WTC11 (cell line): ENCODE results near the gene SLC25A22. TPM values are rescaled to one million over a fixed set of nuclear protein-coding genes. Genes with fewer than 3 reads are reported as not detected.

Experiments used
- ATAC-seq: fragments of 200-7000 bp; cut with Tn5 transposase; 2 replicates; pipeline ENCODE4 v1.10.0; 2021; ENCODE audit warnings: mild to moderate bottlenecking, moderate library complexity
- CTCF ChIA-PET: fragments of 300-600 bp; sonication (Branson Sonifier 250); formaldehyde crosslinking; loops from one replicate; lab custom pipeline; 2021; ENCODE audit warnings: antibody characterized with exemption; lab: Charles Lee
- POLR2A ChIA-PET: fragments of 350-600 bp; sonication (Branson Sonifier 250); formaldehyde crosslinking; loops from one replicate; lab custom pipeline; 2021; ENCODE audit warnings: antibody characterized with exemption; lab: Charles Lee
- DNase-seq: peaks from one replicate; pipeline ENCODE4 v3.0.0; 2021; ENCODE audit warnings: low spot score
- H3K27ac Mint-ChIP-seq: 2 replicates; pipeline ENCODE4 v1.8.0; 2021; ENCODE audit warnings: mixed read lengths
- H3K27me3 Mint-ChIP-seq: 2 replicates; pipeline ENCODE4 v1.8.0; 2021; ENCODE audit warnings: low read depth, mild to moderate bottlenecking, moderate library complexity, mixed read lengths
- H3K36me3 Mint-ChIP-seq: 2 replicates; pipeline ENCODE4 v1.8.0; 2021; ENCODE audit warnings: mixed read lengths
- H3K4me1 Mint-ChIP-seq: 2 replicates; pipeline ENCODE4 v1.8.0; 2022; ENCODE audit warnings: mixed read lengths
- H3K4me3 Mint-ChIP-seq: 2 replicates; pipeline ENCODE4 v1.8.0; 2021; ENCODE audit warnings: mild to moderate bottlenecking, moderate library complexity, mixed read lengths
- H3K9me3 Mint-ChIP-seq: 2 replicates; pipeline ENCODE4 v1.8.0; 2021; ENCODE audit warnings: mixed read lengths
- ATF6 ChIP-seq: sonication (generic); formaldehyde crosslinking; IDR thresholded peaks from 2 replicates; pipeline ENCODE4 v1.8.1; 2023; ENCODE audit warnings: mild to moderate bottlenecking, missing genetic modification reagents
- ZNF317 ChIP-seq: sonication (generic); formaldehyde crosslinking; IDR thresholded peaks from 2 replicates; pipeline ENCODE4 v1.8.1; 2023; ENCODE audit warnings: low read depth, mild to moderate bottlenecking, moderate library complexity, missing genetic modification reagents, borderline replicate concordance
- ZNF416 ChIP-seq: fragments of 250-450 bp; sonication (Bioruptor Pico); IDR thresholded peaks from 2 replicates; pipeline ENCODE4 v1.9.0; 2021; ENCODE audit warnings: mild to moderate bottlenecking, inconsistent platforms
- total RNA-seq: library from RNA; stranded (reverse); gene quantifications from 3 replicates; pipeline ENCODE4 v1.2.3, GENCODE V29; 2021
- TF ChIP-seq, protein P1 (sequence below): sonication (generic); formaldehyde crosslinking; IDR thresholded peaks from 2 replicates; pipeline ENCODE4 v1.8.1; 2023; ENCODE audit warnings: mild to moderate bottlenecking, missing genetic modification reagents
- TF ChIP-seq, protein P2 (sequence below): sonication (generic); formaldehyde crosslinking; IDR thresholded peaks from 2 replicates; pipeline ENCODE4 v1.8.1; 2023; ENCODE audit warnings: mild to moderate bottlenecking, missing genetic modification reagents, borderline replicate concordance
- TF ChIP-seq, protein P3 (sequence below): sonication (generic); formaldehyde crosslinking; IDR thresholded peaks from 2 replicates; pipeline ENCODE4 v1.8.0; 2022; ENCODE audit warnings: mild to moderate bottlenecking, missing genetic modification reagents

The SLC25A22 gene
- total RNA-seq, 1 experiment from 2014 or later: 44.8 TPM

- POLR2A ChIA-PET: no interaction called here
- no peak for ATAC-seq
- TF ChIP-seq ATF6: no peak
- H3K4me1 Mint-ChIP-seq: peaks cover 17% of the 10 kb centered on the region
- no peak overlapping the region for H3K4me3 Mint-ChIP-seq
- H3K27ac Mint-ChIP-seq: no peak overlapping the region
- H3K9me3 Mint-ChIP-seq: no peaks in the 10 kb centered on the region
- CTCF ChIA-PET: interaction anchor here (1.1 kb wide), 1 partner anchor 40 kb away, joined by 3 read pairs; no protein-coding TSS in a partner anchor
- no peak for DNase-seq
- H3K36me3 Mint-ChIP-seq: no peaks in the 10 kb centered on the region
- no peaks in the 10 kb centered on the region for H3K27me3 Mint-ChIP-seq
Observed at GRCh38 chr11:801097-801780, 3.2 kb upstream of the SLC25A22 start.

- no peaks in the 10 kb centered on the region for H3K9me3 Mint-ChIP-seq
- H3K36me3 Mint-ChIP-seq: no peaks in the 10 kb centered on the region
- TF ChIP-seq ZNF416 (CRISPR knock-in tag) (no peak), ATF6 (no peak)
- TF ChIP-seq, protein P1, sequence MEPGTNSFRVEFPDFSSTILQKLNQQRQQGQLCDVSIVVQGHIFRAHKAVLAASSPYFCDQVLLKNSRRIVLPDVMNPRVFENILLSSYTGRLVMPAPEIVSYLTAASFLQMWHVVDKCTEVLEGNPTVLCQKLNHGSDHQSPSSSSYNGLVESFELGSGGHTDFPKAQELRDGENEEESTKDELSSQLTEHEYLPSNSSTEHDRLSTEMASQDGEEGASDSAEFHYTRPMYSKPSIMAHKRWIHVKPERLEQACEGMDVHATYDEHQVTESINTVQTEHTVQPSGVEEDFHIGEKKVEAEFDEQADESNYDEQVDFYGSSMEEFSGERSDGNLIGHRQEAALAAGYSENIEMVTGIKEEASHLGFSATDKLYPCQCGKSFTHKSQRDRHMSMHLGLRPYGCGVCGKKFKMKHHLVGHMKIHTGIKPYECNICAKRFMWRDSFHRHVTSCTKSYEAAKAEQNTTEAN (CRISPR knock-in tag): no peak
- ChIA-PET POLR2A (no interaction called here), CTCF (no interaction called here)
- H3K27me3 Mint-ChIP-seq: no peaks in the 10 kb centered on the region
- H3K27ac Mint-ChIP-seq: no peak overlapping the region
- no peak overlapping the region for H3K4me3 Mint-ChIP-seq
- peaks cover 17% of the 10 kb centered on the region for H3K4me1 Mint-ChIP-seq
- ATAC-seq (no peak), DNase-seq (no peak)
Observed at GRCh38 chr11:800473-800872, 2.4 kb upstream of the SLC25A22 start.

GRCh38 chr11:799641-800316, 1.7 kb upstream of the SLC25A22 start:
- ATAC-seq (no peak), DNase-seq (no peak)
- H3K36me3 Mint-ChIP-seq: no peaks in the 10 kb centered on the region
- no peak overlapping the region for H3K4me3 Mint-ChIP-seq
- ChIA-PET CTCF (no interaction called here), POLR2A (no interaction called here)
- TF ChIP-seq, protein P2, sequence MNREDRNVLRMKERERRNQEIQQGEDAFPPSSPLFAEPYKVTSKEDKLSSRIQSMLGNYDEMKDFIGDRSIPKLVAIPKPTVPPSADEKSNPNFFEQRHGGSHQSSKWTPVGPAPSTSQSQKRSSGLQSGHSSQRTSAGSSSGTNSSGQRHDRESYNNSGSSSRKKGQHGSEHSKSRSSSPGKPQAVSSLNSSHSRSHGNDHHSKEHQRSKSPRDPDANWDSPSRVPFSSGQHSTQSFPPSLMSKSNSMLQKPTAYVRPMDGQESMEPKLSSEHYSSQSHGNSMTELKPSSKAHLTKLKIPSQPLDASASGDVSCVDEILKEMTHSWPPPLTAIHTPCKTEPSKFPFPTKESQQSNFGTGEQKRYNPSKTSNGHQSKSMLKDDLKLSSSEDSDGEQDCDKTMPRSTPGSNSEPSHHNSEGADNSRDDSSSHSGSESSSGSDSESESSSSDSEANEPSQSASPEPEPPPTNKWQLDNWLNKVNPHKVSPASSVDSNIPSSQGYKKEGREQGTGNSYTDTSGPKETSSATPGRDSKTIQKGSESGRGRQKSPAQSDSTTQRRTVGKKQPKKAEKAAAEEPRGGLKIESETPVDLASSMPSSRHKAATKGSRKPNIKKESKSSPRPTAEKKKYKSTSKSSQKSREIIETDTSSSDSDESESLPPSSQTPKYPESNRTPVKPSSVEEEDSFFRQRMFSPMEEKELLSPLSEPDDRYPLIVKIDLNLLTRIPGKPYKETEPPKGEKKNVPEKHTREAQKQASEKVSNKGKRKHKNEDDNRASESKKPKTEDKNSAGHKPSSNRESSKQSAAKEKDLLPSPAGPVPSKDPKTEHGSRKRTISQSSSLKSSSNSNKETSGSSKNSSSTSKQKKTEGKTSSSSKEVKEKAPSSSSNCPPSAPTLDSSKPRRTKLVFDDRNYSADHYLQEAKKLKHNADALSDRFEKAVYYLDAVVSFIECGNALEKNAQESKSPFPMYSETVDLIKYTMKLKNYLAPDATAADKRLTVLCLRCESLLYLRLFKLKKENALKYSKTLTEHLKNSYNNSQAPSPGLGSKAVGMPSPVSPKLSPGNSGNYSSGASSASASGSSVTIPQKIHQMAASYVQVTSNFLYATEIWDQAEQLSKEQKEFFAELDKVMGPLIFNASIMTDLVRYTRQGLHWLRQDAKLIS (CRISPR knock-in tag): no peak
- no peak for TF ChIP-seq ZNF317
- TF ChIP-seq, protein P3, sequence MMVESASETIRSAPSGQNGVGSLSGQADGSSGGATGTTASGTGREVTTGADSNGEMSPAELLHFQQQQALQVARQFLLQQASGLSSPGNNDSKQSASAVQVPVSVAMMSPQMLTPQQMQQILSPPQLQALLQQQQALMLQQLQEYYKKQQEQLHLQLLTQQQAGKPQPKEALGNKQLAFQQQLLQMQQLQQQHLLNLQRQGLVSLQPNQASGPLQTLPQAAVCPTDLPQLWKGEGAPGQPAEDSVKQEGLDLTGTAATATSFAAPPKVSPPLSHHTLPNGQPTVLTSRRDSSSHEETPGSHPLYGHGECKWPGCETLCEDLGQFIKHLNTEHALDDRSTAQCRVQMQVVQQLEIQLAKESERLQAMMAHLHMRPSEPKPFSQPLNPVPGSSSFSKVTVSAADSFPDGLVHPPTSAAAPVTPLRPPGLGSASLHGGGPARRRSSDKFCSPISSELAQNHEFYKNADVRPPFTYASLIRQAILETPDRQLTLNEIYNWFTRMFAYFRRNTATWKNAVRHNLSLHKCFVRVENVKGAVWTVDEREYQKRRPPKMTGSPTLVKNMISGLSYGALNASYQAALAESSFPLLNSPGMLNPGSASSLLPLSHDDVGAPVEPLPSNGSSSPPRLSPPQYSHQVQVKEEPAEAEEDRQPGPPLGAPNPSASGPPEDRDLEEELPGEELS (CRISPR knock-in tag): no peak
- H3K27me3 Mint-ChIP-seq: no peaks in the 10 kb centered on the region
- H3K9me3 Mint-ChIP-seq: no peaks in the 10 kb centered on the region
- H3K27ac Mint-ChIP-seq: no peak overlapping the region
- H3K4me1 Mint-ChIP-seq: peaks cover 16% of the 10 kb centered on the region
